MV-4-11 (cell line): ENCODE data around the gene AATK.

ENCODE experiments used
- DNase-seq: peaks from one replicate; lab custom pipeline; 2025; lab: John Stamatoyannopoulos, UW

AATK gene

DNA sequence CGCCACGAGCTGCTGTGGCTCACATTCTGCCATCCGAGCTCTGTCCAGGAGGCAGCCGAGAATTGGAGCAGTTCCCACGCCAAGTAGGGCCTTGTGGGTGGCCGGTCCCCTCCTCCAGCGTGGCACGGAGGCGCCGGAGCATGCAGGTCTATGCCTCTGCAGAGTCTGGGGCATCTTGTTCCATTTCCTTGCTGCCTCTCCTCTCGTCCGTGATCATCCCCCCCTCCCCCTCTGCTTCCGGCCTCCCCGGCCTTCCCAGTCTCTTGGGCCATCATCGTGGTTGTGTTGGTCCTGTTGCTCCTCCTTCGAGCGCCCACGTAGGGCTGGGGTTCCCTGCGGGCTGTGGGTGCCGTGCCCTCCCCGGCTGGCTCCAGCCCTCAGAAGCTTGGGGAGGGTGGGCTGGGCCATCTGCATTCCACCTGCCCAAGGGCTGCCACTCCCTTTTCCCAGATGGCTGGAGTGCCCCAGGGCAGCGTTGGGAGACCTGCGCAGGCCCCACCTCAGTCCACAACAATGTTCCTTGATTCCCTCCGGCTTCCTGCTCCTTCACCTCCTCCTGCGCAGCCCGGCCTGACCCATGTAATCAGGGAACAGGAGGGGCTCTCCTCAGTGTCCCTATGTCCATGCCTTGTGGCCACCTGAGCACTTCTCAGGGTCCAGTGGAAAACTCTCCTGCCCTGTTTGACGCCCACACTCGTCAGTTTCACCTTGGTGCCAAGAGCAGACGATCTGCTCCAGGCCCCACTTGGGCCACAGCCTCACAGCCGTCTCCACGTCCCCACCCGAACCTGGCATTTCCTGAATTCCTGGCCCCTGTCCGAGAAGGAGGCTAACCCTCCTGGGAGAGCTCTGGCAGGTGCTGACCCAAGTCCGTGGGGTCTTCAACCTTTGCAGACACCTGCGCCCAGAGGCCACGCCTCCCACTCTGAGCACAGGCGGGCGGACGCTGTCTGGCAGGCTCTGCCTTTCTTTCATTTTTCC lies 94.0 kb downstream of the AATK start:
- no peak for DNase-seq

DNA sequence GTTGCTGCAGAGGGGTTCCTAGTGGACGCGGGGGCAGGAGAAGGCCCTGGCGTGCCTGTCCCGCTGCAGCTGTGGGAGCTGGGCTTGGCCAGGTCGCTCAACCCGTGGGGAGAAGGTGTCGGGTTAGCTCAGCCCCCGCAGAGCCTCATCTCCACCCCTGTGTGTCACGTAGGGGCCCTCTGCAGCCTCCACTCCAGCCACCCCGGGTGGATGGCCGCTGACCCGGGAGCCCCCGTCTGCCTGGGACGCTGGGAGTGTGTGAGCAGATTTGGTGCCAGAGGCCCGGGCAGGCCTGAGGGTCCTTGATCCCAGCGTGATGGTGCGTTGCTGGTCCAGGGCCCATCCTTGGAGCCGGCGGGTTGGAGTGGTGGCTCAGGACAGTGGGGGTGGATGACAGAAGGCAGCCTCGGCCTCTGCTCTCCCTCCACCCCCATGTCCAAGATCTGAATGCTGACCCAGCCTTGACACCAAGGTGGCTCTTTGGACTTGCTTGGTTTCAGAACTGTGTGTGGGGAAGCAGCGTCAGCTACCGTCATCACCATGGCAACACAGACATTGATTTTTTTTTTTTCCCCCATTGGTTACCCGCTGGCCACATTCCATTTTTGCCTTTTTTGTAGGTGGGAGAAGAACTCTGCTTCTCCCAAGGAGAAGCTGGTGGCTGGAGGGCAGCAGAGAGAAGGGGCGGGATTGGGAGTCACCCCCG lies 95.3 kb downstream of the AATK start:
- DNase-seq: no peak

DNA sequence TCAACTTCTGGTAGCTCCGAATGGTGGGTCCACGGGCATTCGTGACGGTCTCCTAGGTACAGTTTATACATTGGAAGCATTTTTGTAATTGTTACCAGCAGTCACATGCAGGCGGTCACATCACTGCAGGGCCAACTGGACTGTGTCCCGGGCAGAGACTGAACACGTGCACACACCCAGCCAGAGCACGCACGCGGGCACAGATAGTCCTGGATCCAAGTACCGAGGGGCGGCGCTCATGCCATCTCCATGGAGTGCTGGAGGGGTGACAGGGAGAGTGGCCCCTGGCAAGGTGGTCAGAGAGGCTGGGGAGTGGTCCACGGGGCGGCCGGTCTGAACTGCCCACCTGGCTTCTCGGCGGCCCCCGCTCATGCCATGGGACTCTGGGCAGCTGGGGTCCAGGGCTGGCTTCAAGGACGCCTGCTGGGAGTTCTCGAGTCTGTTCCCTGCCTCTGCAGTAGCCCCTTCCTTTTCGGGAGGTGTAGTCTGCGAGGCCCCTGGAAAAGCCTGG lies 96.8 kb downstream of the AATK start:
- no peak for DNase-seq

DNA sequence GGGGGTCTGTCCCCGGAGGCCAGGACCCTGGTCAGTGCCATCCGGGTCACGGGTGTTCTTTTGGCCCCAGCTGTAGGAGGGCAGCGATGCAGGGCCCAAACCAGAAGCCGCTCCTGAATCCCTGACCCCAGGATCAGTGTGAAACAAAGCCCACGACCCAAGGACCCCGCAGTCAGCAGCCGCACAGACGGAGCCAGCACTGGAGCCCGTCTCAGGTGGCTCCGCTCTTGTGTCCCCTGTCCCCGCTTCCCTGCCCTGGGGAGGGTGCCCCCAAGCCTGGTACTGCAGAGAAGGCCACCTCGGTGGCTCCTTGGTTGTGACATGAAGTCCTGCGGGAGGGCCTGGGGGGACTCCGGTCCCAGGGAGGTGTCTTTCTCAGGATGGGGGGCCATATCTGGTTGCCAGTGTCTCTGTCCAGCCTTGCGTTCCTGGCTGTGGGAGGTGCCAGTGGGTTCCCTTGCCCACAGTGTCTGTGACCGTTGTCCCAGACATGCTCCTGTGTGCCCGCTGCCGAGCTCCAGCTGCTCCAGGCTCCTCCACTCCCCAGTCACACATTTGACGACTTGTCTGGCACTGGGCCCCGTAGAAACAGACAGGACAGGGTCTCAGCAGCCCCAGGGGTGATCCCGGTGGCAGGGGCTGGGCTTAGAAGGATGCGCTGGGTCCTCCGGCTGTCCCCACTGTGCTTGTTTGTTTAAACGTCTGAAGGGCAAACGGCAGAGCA lies 97.4 kb downstream of the AATK start:
- DNase-seq: no peak

DNA sequence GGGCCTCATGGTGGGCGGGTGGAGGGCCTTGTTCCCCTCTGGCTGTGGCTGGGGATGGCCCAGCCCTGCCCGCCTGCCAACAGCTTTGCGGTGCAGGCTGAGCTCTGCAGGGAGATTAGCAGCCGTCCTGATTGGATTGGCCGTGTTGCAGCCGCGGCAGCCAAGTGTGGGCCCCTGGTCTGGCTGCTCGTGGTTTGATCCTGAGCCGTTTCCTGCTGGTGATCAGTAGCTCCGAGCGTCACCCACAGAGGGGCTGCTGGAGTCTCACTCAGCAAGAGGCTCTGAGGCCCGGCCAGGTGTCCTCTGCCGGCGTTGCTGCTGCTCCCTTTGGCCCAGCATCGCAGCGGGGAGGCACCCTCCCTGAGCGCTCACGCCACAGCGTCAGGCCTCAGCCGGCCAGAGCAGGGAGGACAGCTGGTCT lies 98.6 kb downstream of the AATK start:
- DNase-seq: peak; percentile 9
